Epithelial cell of prostate (primary cell): ENCODE results near the gene ZP1.

ENCODE experiments used
- DNase-seq: peaks from one replicate; pipeline ENCODE4 v3.0.0-alpha.2; 2011; ENCODE audit warnings: low read depth, low spot score
- H3K27ac ChIP-seq: fragments of 450-650 bp; 2 replicates; pipeline ENCODE4 v1.5.1; 2017; ENCODE audit warnings: mild to moderate bottlenecking

The ZP1 gene

DNA sequence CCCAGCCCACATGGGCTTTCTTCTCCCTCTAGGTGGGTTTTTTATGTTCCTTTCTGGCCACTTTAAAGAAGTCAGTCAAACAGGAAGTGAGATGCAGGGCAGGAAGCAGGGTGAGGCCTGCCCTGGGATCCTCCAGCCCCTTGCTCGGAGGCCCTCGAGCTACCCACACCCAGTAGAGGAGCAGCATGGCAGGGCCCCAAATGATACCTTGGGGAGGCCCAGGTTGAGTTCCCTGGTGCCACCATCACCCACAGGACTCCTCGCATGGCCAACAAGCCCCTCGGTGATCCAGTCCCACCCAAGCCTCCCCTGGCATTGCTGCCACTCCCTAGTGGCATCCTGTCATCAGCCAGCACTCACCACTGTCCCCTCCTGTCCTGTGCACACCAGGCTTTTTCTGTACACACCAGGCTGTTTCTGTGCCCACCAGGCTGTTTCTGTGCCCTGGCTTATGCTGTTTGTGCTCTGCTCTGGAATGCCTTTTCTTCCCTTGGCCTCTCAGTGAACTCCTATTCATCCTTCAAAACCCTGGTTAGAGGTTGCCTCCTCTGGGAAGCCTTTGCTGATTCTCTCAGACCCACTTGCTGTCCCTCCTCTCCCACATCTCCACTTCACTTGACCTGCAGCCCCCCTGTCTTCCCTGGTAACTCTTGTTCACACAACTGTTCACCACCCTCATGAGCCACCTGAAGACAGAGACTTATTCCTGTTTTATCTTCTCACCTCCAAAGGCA is 8.4 kb upstream of the ZP1 start:
- no peak for DNase-seq
- no peak overlapping the region for H3K27ac ChIP-seq

DNA sequence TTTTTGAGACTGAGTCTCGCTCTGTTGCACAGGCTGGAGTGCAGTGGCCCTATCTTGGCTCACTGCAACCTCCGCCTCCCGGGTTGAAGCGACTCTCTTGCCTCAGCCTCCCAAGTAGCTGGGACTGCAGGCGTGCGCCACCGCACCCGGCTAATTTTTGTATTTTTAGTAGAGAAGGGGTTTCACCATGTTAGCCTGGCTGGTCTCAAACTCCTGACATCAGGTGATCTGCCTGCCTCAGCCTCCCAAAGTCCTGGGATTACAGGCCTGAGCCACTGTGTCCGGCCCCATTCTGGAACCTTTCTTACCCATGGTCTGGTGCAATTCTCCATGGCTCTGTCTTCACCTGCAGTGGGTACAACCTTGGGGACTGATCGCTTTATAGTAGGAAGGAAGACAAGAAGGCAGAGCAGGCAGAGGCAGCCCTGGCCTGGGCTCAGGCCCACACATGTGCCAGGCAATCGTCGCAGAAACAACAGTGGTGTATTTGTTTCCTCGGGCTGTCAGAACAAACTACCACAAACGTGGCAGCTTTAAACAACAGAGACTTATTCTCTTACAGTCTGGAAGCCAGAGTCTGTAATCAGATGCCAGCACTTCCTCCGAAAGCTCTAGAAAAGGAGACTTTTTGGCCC is 7.6 kb upstream of the ZP1 start:
- no peak overlapping the region for H3K27ac ChIP-seq
- no peak for DNase-seq

GRCh38 chr11:60860943-60861342 is 6.4 kb upstream of the ZP1 start:
- no peak for DNase-seq
- H3K27ac ChIP-seq, result no peak overlapping the region

- DNase-seq, result no peak
- no peak overlapping the region for H3K27ac ChIP-seq
Observed at GRCh38 chr11:60862171-60862570, 5.2 kb upstream of the ZP1 start.

GRCh38 chr11:60863550-60864521 is 3.5 kb upstream of the ZP1 start:
- DNase-seq, result no peak
- H3K27ac ChIP-seq, result no peak overlapping the region

DNA sequence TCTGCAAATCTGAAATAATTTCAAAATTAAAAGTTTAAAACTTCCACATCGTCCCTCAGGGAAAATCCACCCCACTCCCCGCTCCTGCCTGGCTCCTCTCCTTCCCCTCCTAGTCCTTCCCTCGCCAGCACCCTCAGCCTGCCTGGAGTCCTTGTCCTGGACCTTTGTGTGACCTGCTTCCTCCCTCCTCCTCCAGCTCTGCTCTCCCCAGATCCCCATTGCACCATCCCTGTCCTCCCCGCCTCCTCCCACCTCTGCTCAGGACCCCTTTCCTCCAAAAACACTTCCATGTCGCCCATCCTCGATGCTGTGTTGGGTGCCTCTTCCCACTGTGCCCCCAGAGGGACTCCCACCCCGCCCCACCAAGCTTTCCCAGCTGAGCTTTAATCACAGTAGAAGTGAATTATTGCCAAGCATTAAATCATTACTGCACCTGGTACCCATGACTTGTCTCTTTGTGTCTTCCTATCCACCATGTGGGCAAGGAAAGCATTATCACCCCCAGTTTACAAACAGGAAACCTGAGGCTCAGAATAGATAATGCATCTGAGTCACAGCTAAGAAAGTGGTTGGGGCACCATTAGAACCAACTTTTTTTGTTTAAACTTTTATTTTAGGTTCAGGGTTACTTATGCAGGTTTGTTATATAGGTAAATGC is 2.4 kb upstream of the ZP1 start:
- H3K27ac ChIP-seq, result no peak overlapping the region
- DNase-seq, result no peak

DNA sequence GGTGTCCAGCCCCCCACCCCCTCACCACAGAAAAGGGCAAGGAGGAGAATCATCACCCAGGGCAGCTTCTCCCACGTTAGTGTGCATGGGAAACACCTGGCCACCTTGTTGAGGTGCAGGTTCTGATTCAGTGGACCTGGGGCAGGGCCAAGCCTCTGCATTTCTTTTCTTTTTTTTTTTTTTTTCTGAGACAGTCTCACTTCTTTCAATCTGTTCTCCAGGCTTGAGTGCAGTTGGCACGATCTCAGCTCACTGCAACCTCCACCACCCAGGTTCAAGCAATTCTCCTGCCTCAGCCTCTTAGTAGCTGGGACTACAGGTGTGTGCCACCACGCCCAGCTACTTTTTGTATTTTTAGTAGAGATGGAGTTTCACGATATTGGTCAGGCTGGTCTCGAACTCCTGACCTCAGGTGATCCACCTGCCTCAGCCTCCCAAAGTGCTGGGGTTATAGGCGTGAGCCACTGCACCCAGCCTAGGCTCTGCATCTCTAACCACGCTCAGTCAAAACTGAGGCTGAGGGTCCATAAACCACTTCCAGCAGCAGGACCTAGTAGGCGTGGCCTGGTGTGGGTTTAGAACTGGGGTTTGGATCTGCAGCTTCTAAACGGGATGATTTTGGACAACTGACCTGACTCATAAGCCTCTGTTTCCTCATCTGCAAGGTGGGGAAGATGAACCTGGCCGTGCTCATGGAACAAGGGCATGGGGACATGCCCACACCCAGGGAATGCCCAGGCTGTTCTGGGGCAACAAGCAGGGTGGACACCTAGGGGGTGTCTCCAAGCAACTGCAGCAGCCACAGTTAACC is 734 bp downstream of the ZP1 start:
- no peak for DNase-seq

GRCh38 chr11:60868682-60869450 is 1.5 kb downstream of the ZP1 start:
- no peak overlapping the region for H3K27ac ChIP-seq
- no peak for DNase-seq

More for the DNA sequence above, 734 bp downstream of the ZP1 start:
- no peak overlapping the region for H3K27ac ChIP-seq

GRCh38 chr11:60869451-60869825 is 2.1 kb downstream of the ZP1 start:
- no peak overlapping the region for H3K27ac ChIP-seq
- DNase-seq, result no peak

DNA sequence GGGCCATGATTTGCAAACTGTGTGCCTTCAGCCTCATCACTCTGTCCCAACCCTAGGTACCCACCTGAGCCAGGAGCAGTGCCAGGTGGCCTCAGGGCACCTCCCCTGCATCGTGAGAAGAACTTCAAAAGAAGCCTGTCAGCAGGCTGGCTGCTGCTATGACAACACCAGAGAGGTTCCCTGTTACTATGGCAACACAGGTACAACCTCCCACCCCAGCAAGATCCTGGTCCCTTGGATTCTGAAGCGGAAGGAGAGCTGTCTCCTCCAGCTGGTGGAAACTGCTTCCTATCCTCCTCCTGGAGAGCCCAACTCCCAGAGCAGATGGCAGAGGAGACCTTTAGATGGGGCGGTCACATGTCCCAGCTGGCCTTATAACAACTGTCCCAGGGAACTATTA is 2.9 kb downstream of the ZP1 start:
- no peak for DNase-seq
- H3K27ac ChIP-seq, result no peak overlapping the region

GRCh38 chr11:60870733-60871377 is 3.5 kb downstream of the ZP1 start:
- no peak for DNase-seq
- no peak overlapping the region for H3K27ac ChIP-seq

GRCh38 chr11:60871378-60872061 is 4.2 kb downstream of the ZP1 start:
- DNase-seq, result no peak

DNA sequence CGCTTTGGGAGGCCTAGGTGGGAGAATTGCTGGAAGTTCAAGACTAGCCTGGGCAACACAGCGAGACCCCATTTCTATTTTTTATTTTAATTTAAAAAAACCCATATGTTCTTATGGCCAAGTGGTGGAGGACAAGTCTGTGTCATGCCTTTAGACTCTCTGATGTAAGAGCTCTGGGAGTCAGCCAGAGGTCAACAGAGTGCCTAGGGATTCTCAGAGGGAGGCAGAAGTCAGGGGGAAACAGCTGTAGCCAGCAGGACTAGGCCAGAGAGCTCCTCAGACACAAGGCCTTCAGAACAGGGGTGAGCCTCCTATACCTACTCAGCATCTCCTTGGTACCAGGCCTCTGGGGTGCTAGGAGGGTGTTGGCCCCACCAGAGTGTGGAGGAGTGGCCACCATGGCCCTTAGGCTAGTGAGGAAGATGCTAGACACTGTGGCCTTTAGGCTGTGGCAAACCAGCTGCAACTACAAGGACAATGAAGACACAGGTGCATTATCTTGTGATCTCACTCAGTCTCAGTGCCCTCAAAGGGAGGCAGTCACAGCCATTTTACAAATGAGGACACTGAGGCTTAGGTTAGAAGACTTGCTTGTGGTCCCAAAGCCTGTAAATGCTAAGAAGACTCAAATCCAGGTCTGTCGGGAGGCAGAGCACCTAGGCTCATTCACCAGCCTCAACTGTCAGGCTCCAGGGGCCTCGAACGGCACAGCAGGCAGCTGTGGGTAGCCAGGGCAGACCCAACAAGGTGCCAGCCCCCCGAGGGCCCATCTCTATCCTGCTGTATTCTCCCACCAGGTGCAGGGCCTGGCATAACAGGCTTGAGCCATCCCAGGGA is 5.0 kb downstream of the ZP1 start:
- no peak overlapping the region for H3K27ac ChIP-seq
- DNase-seq, result no peak

More at GRCh38 chr11:60871378-60872061, 4.2 kb downstream of the ZP1 start:
- H3K27ac ChIP-seq, result no peak overlapping the region

GRCh38 chr11:60872961-60873524 is 5.7 kb downstream of the ZP1 start:
- no peak overlapping the region for H3K27ac ChIP-seq
- DNase-seq, result no peak

GRCh38 chr11:60873533-60873932 is 6.2 kb downstream of the ZP1 start:
- no peak for DNase-seq
- H3K27ac ChIP-seq, result no peak overlapping the region
